Large intestine (tissue), 3 donors: ENCODE measurements around the gene SCN4B. TPM values are rescaled to one million over a fixed set of nuclear protein-coding genes. Genes with fewer than 3 reads are reported as not detected.

ENCODE experiments used
- DNase-seq, 2 donors: peaks; one replicate each; pipeline versions ENCODE4 v3.0.0 to v3.0.0-alpha.2; 2013
- H3K27ac ChIP-seq: one replicate; pipeline ENCODE4 v1.5.1; 2013; ENCODE audit warnings: low read length
- H3K27me3 ChIP-seq: 2 replicates; pipeline ENCODE4 v1.6.1; 2013; ENCODE audit warnings: low read length; ENCODE audit not compliant: control insufficient read depth, insufficient read depth
- H3K36me3 ChIP-seq: 2 replicates; pipeline ENCODE4 v1.6.1; 2013; ENCODE audit warnings: low read length; ENCODE audit not compliant: control insufficient read depth, insufficient read depth
- H3K4me1 ChIP-seq: one replicate; pipeline ENCODE4 v1.6.1; 2013; ENCODE audit warnings: low read length; ENCODE audit not compliant: control insufficient read depth, insufficient read depth
- H3K4me3 ChIP-seq: one replicate; pipeline ENCODE4 v1.5.1; 2013; ENCODE audit warnings: low read length
- H3K9me3 ChIP-seq: one replicate; pipeline ENCODE4 v1.6.1; 2013; ENCODE audit warnings: mild to moderate bottlenecking, low read depth, low read length, moderate library complexity; ENCODE audit not compliant: control insufficient read depth
- WGBS: methylation state at CpG from one replicate; pipeline ENCODE4 v1.1.5; 2013; ENCODE audit warnings: low lambda C conversion rate; ENCODE audit not compliant: insufficient coverage; 5-methylcytosine and 5-hydroxymethylcytosine counted together
- polyA plus RNA-seq: library from polyadenylated mRNA; unstranded; fragments of 120-200 nt; gene quantifications from one replicate; pipeline ENCODE4 v1.2.1, GENCODE V29; 2013

The SCN4B gene
- polyA plus RNA-seq, 1 donor = 4.2 TPM

DNA sequence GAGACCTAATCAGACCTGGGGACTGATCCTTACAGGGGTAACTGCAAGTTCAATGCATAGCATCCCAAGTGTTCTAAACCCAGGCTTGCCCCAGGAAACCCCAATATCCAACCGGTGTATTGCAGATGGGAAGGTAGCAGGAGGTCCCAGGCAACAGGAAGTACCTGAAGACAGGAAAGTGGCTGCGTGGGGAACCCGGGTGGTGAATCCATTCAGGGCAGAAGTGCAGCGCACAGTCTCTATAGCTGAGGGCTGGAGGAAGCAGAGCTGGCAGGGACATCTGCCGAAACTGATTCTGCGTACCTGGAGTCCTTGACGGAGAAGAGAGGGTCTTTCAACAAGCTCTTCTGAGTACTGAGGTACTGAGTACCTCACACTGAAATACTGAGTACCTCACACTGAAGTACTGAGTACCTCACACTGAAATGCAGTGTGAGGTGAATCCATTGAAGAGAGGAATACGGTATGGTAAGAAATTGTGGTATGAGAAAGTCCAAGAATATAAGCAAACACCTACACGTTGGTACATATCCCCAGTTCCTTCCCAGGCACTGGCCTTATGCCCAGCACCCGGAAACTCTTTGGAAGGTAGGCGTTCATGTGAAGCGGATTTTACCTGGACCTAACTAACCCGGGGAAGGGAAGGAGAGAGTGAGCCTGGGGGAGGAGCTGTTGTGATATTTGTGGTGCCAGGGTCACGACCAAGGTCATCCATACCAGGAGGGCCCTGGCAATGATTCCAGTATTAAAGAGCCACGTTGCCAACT lies 20.1 kb downstream of the SCN4B start:
- 100% methylated on average over 1 of the region's 15 CpGs for WGBS
- DNase-seq = no peak
- H3K9me3 ChIP-seq = no peaks in the 10 kb centered on the region
- no peak overlapping the region for H3K4me3 ChIP-seq
- H3K4me1 ChIP-seq = no peaks in the 10 kb centered on the region
- H3K27ac ChIP-seq = no peak overlapping the region
- H3K36me3 ChIP-seq = no peaks in the 10 kb centered on the region
- peaks cover 6% of the 10 kb centered on the region for H3K27me3 ChIP-seq

DNA sequence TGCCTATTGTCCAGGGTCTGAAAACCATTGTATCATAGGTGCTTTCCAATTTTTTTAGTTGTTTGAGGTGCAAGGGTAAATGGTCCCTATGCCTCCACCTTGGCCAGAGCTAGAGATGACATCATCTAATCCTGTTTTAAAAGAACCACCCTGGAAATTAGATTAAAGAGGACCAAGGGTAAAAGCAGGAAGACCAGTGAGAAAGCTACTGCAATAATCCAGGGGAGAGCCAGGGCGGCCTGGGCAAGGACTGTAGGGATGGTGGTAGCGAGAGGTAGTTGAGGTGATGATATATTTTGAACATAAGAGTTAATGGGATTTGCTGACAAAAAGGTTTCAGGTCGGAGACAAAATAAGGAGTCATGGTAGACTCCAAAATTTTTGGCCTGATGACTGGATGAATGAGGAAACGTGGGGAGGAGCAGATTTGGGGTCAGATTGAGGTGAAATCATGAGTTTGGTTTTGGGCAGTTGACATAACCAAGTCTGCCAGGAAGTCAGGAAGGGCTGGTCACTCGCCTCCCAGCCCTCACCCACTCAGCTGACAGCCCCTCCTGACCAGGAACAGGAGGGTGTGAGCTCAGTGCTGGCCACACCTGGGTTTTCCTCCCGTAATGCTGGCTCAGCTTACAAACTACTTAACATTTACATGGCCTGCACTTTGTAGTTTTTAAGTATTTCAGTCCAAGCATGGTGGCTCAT lies 23.0 kb downstream of the SCN4B start:
- DNase-seq = no peak
- Histone ChIP-seq H3K27ac (no peak overlapping the region), H3K27me3 (no peaks in the 10 kb centered on the region), H3K9me3 (no peaks in the 10 kb centered on the region), H3K4me3 (no peak overlapping the region), H3K36me3 (peaks cover 4% of the 10 kb centered on the region), H3K4me1 (no peaks in the 10 kb centered on the region)
- 80% methylated on average over 4 of the region's 6 CpGs for WGBS

DNA sequence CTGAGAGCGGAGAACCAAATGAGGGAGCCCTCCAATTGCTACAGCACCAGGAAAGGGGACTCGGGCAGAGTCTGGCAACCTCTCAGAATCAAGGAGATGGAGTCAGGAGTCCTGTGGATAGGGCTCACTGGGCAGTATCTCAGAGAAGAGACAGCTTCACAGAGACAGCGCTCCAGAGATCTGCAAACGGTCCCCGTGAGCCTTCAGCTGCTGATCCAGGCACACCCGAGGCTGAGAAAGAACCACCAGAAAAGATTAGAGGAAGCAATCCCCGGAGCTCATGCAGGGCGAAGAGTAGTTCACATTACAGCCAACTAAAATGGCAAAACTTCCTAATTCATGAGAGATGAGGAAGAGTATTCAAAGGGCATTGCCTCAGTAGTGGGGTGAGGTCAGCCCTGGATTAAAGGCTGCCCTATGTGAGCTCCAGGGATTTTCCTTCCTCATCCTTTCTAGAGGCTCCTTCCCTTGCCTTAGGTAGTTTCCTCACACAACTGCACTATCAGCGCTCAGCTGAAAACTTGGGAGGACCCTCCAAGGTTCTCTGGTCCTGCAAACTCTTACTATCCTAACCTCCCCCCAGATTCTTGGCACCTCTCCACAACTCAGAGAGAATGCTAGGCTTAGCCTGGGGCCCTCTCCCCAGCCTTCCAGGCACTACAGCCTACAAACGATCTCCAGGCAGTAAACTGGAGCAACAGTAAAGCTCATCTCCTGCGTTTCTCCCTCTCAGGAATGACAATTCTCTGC lies 23.7 kb downstream of the SCN4B start:
- 100% methylated on average over 1 of the region's 11 CpGs for WGBS
- no peaks in the 10 kb centered on the region for H3K9me3 ChIP-seq

DNA sequence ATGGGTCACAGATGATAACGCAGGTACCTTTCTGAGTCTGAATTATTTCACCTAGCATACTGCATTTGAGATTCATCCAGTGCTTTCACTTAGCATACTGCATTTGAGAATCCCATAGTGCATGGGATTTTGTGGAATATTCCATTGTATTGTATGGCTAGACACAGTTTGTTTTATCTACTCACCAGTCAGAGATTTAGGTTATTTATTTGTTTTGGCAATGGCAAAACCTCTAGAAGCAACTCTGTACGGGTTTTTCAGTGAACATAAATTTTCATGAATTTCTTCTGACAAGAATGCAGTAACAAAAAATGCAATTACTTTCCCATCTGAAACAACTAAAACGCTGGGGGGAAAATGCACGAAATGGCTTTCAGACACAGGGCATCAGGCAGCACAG lies 24.3 kb downstream of the SCN4B start:
- Histone ChIP-seq H3K4me1 (no peaks in the 10 kb centered on the region), H3K27me3 (no peaks in the 10 kb centered on the region), H3K4me3 (no peak overlapping the region), H3K36me3 (peaks cover 4% of the 10 kb centered on the region), H3K27ac (no peak overlapping the region), H3K9me3 (no peaks in the 10 kb centered on the region)
- no peak for DNase-seq
- no CpG with 5 or more reads among the region's 4 CpGs for WGBS

More for the DNA sequence above, 23.7 kb downstream of the SCN4B start:
- Histone ChIP-seq H3K4me1 (no peaks in the 10 kb centered on the region), H3K4me3 (no peak overlapping the region), H3K27ac (no peak overlapping the region), H3K36me3 (peaks cover 4% of the 10 kb centered on the region), H3K27me3 (no peaks in the 10 kb centered on the region)
- DNase-seq = no peak

DNA sequence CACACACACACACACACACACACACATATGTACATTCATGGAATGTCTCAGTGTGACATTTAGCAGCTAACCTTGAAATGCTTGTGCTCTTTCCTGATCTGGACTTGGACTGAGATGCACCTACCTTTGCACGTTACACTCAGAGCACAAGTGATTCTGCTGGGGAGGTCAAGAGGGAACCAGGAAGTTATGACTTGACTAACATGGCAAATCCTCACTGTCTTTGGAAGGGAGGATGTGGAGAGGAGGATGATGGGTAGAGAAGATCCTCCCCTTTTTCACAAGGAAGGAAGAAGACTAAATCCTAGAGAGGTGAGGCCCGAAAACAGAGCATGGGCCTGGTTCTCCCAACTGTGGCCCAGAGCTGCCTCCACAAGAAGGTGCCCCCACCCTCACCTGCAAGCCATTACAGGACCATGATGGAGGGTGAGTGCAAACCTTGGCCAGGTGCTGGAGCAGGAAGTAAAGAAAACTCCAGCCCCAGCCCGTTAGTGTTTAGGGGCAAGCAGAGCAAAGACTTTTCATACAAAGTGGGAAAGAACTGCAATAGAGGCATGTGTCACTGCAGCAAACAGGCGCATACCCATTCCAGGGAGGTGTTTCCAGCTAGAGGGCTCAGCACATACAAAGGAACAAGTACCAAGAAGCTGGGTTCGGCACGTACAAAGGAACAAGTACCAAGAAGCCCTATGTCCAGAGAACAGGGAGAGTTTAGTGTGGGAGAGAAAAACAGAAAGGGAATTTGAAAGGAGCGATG lies 26.4 kb downstream of the SCN4B start:
- Histone ChIP-seq H3K36me3 (peaks cover 4% of the 10 kb centered on the region), H3K9me3 (no peaks in the 10 kb centered on the region), H3K4me3 (no peak overlapping the region), H3K27me3 (no peaks in the 10 kb centered on the region), H3K27ac (no peak overlapping the region), H3K4me1 (no peaks in the 10 kb centered on the region)
- DNase-seq = no peak
- WGBS = 92% methylated on average over 3 of the region's 7 CpGs

DNA sequence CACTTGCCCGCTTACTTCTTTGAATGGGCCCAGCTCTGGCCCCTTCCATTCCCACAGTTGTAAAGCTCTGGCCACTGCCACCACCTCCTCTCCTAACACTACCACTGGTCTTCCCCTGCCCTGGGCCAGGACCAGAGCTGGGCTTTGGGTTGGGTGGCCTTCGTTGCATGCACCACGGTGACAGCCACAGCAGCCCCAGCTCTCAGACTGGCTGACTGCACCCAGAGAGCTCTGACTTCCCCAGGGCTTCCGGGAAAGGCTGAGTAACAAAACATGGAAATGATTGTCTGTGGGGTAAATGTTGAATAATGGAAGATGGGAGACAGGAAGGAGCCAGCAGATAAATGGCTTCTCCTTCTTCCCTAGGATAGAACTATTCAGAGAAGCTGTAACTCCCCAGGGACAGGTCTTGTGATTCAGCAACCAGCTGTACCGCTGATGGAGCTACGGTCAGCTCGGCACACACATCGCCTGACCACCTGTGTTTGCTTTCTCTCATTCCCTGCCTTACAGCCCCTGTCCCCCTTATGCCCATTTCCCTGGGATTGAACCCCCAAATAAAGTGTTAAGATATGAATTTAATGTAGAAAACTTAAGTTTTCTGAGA lies 27.6 kb downstream of the SCN4B start:
- no peak for DNase-seq
- H3K4me3 ChIP-seq = no peak overlapping the region
- H3K27me3 ChIP-seq = no peaks in the 10 kb centered on the region
- no peaks in the 10 kb centered on the region for H3K4me1 ChIP-seq
- WGBS = 63% methylated on average over 4 of the region's 8 CpGs
- no peaks in the 10 kb centered on the region for H3K9me3 ChIP-seq
- peaks cover 4% of the 10 kb centered on the region for H3K36me3 ChIP-seq
- H3K27ac ChIP-seq = no peak overlapping the region

DNA sequence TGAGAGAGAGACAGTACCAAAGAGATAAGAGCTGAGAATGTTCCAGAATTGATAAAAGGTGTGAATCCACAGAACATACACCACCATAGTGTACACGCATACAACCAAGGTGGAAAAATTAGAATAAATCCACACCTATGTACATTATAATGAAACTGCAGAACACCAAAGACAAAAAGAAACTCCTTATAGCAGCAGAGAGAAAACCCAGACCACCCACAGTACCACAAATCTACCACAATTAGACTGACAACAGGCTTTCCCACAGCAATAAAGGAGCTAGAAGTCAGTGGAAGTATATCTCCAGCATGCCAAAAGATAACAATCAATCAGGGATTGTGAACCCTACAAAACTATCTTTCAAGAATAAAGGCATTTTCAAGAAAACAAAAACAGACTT lies 31.8 kb downstream of the SCN4B start:
- DNase-seq = no peak
- Histone ChIP-seq H3K4me1 (no peaks in the 10 kb centered on the region), H3K9me3 (no peaks in the 10 kb centered on the region), H3K27me3 (no peaks in the 10 kb centered on the region), H3K4me3 (no peak overlapping the region), H3K27ac (no peak overlapping the region), H3K36me3 (peaks cover 31% of the 10 kb centered on the region)
- WGBS = 89% methylated on average over 1 of the region's 1 CpG

DNA sequence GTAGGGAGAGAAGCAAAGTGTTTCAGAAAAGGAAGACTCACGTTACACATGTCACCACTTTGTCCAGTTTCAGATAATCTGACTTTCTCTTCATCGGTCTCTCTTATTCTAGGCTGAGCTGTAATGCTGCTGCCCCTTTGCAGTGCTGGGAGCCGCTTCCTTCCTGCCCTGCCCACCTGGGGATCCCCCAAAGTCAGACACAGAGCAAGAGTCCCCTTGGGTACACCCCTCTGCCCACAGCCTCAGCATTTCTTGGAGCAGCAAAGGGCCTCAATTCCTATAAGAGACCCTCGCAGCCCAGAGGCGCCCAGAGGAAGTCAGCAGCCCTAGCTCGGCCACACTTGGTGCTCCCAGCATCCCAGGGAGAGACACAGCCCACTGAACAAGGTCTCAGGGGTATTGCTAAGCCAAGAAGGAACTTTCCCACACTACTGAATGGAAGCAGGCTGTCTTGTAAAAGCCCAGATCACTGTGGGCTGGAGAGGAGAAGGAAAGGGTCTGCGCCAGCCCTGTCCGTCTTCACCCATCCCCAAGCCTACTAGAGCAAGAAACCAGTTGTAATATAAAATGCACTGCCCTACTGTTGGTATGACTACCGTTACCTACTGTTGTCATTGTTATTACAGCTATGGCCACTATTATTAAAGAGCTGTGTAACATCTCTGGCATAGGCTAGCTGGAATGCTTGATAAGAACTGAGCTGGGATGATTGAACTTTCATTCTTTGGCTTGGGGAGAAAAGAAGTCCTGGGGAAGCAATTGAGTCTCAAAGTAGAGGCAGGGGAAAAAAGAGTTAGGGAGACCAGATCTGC lies 34.6 kb downstream of the SCN4B start:
- Histone ChIP-seq H3K4me1 (no peaks in the 10 kb centered on the region), H3K27me3 (no peaks in the 10 kb centered on the region), H3K27ac (no peak overlapping the region), H3K4me3 (no peak overlapping the region), H3K36me3 (peaks cover 45% of the 10 kb centered on the region), H3K9me3 (no peaks in the 10 kb centered on the region)
- DNase-seq = no peak
- WGBS = no CpG with 5 or more reads among the region's 9 CpGs

DNA sequence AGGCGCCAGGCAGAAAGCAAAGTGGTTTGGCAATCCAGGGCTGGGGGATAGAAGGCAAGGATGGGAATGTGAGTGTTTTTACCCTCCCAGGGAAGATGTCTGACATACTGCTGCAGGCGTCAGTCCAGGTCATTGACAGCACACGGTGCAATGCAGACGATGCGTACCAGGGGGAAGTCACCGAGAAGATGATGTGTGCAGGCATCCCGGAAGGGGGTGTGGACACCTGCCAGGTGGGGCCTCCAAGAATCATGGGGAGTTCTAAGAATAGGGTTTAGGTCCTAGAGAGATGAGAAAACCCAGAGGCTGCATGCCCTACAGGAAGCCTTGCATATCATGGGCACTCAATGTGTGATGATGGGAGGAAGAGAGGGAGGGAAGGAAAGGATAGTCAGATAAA lies 37.6 kb downstream of the SCN4B start:
- no peak overlapping the region for H3K27ac ChIP-seq
- no CpG with 5 or more reads among the region's 7 CpGs for WGBS
- peaks cover 52% of the 10 kb centered on the region for H3K36me3 ChIP-seq
- no peak overlapping the region for H3K4me3 ChIP-seq
- no peaks in the 10 kb centered on the region for H3K27me3 ChIP-seq
- no peak for DNase-seq
- peaks cover 11% of the 10 kb centered on the region for H3K4me1 ChIP-seq
- no peaks in the 10 kb centered on the region for H3K9me3 ChIP-seq
